OCI-LY7 (cell line): Measurements from ENCODE around the gene CISH.

Experiments
- EZH2phosphoT487 ChIP-seq: fragments of 200-600 bp; sonication (generic); IDR thresholded peaks from 2 replicates; pipeline ENCODE4 v1.6.1; 2018; ENCODE audit warnings: low read depth, borderline replicate concordance, mild to moderate bottlenecking, mixed run types, antibody characterized with exemption, low read length, moderate library complexity, mixed read lengths
- TF ChIP-seq, protein P1 (sequence below): fragments of 200-600 bp; sonication (generic); conservative IDR thresholded peaks from 2 replicates; pipeline ENCODE4 v1.5.1; 2014; ENCODE audit warnings: mild to moderate bottlenecking, antibody characterized with exemption, low read length, moderate library complexity, mixed read lengths

DNA sequence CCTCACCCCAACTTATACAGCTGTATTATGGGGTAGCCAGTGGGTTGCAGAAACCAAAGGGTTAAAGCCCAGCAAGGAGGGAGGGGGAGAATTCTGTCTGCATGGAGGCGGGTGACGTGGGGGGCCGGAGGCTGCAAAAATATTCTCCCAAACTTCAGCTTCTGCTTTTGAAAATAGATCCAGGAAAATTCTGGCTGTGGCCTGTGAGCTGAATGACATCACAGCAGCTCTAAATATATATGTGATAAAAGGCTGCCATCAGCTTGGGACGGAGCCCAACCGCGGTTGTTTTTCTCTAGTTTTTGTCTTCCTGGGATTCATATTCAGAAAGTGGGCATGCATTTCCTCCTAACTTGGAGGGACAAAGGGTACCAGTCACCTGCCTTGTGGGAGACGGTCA lies 33.0 kb upstream of the CISH start:
- TF ChIP-seq, protein P1, sequence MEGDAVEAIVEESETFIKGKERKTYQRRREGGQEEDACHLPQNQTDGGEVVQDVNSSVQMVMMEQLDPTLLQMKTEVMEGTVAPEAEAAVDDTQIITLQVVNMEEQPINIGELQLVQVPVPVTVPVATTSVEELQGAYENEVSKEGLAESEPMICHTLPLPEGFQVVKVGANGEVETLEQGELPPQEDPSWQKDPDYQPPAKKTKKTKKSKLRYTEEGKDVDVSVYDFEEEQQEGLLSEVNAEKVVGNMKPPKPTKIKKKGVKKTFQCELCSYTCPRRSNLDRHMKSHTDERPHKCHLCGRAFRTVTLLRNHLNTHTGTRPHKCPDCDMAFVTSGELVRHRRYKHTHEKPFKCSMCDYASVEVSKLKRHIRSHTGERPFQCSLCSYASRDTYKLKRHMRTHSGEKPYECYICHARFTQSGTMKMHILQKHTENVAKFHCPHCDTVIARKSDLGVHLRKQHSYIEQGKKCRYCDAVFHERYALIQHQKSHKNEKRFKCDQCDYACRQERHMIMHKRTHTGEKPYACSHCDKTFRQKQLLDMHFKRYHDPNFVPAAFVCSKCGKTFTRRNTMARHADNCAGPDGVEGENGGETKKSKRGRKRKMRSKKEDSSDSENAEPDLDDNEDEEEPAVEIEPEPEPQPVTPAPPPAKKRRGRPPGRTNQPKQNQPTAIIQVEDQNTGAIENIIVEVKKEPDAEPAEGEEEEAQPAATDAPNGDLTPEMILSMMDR, result no peak
- TF ChIP-seq EZH2phosphoT487, result no peak
